GM10266 (cell line): Measurements from ENCODE around the gene VAPB.
"Not testable (repeated sequence)": the region's sequence is repeated elsewhere in the genome, so short reads cannot be mapped to it uniquely, and the experiment has no call there.

Experiments
- DNase-seq: peaks from one replicate; pipeline ENCODE4 v3.0.0; 2012; ENCODE audit errors: extremely low spot score
- CTCF ChIP-seq: IDR thresholded peaks from 2 replicates; pipeline ENCODE4 v1.5.1; 2012; ENCODE audit warnings: mild to moderate bottlenecking, low read depth; ENCODE audit not compliant: control insufficient read depth, insufficient read depth; ENCODE audit errors: missing control alignments

Gene VAPB

GRCh38 chr20:58366866-58367265 lies 22.2 kb upstream of the VAPB start:
- no peak for TF ChIP-seq CTCF

GRCh38 chr20:58372806-58373205 lies 16.2 kb upstream of the VAPB start:
- TF ChIP-seq CTCF = no peak
- no peak for DNase-seq

More at GRCh38 chr20:58366866-58367265, 22.2 kb upstream of the VAPB start:
- DNase-seq = no peak

- DNase-seq = not testable (repeated sequence)
Measured at GRCh38 chr20:58373296-58373695, 15.7 kb upstream of the VAPB start.

- no peak for DNase-seq
- no peak for TF ChIP-seq CTCF
Measured at GRCh38 chr20:58374027-58374850, 14.8 kb upstream of the VAPB start.

- DNase-seq = no peak
Measured at GRCh38 chr20:58374906-58375758, 13.9 kb upstream of the VAPB start.

GRCh38 chr20:58375759-58376352 lies 13.2 kb upstream of the VAPB start:
- no peak for TF ChIP-seq CTCF
- DNase-seq = no peak

More at GRCh38 chr20:58374906-58375758, 13.9 kb upstream of the VAPB start:
- TF ChIP-seq CTCF = no peak

GRCh38 chr20:58377017-58377416 lies 12.0 kb upstream of the VAPB start:
- no peak for DNase-seq
- no peak for TF ChIP-seq CTCF
